Activated CD8-positive, alpha-beta T cell treated with anti-CD3 and anti-CD28 coated beads, Interleukin-2, amount 10 ng/mL, durations not matched to agents 7 days and 5 days (primary cell): ENCODE data around the gene TNRC6A. TPM values are rescaled to one million over a fixed set of nuclear protein-coding genes. Genes with fewer than 3 reads are reported as not detected.

Experiments
- ATAC-seq: fragments of 150-1000 bp; cut with Tn5 transposase; one replicate; pipeline ENCODE4 v1.10.0; 2021; ENCODE audit warnings: moderate library complexity
- CTCF ChIA-PET: fragments of 350-600 bp; sonication (Branson Sonifier 250); formaldehyde crosslinking; loops from one replicate; lab custom pipeline; 2021; ENCODE audit warnings: antibody characterized with exemption; lab: Charles Lee
- POLR2A ChIA-PET: fragments of 350-600 bp; sonication (Branson Sonifier 250); formaldehyde crosslinking; loops from one replicate; lab custom pipeline; 2021; ENCODE audit warnings: antibody characterized with exemption; lab: Charles Lee
- DNase-seq: peaks from one replicate; pipeline ENCODE4 v3.0.0-alpha.2; 2020
- H3K27ac Mint-ChIP-seq: one replicate; pipeline ENCODE4 v1.8.0; 2021; ENCODE audit warnings: mild to moderate bottlenecking, mixed read lengths
- H3K27me3 Mint-ChIP-seq: one replicate; pipeline ENCODE4 v1.8.0; 2021; ENCODE audit warnings: low read depth, mixed read lengths
- H3K36me3 Mint-ChIP-seq: one replicate; pipeline ENCODE4 v1.8.0; 2021; ENCODE audit warnings: low read depth, mixed read lengths
- H3K4me1 Mint-ChIP-seq: one replicate; pipeline ENCODE4 v1.8.0; 2021; ENCODE audit warnings: low read depth, mixed read lengths
- H3K4me3 Mint-ChIP-seq: one replicate; pipeline ENCODE4 v1.8.0; 2021; ENCODE audit warnings: mild to moderate bottlenecking, mixed read lengths
- H3K9me3 Mint-ChIP-seq: one replicate; pipeline ENCODE4 v1.8.0; 2022; ENCODE audit warnings: mixed read lengths; ENCODE audit not compliant: insufficient read depth
- total RNA-seq, 2 experiments: library from RNA; stranded (reverse); gene quantifications; one replicate each; pipeline ENCODE4 v1.2.3, GENCODE V29; 2021

The TNRC6A gene
- 10 to 100 TPM; 28.8 to 28.9 TPM for total RNA-seq

DNA sequence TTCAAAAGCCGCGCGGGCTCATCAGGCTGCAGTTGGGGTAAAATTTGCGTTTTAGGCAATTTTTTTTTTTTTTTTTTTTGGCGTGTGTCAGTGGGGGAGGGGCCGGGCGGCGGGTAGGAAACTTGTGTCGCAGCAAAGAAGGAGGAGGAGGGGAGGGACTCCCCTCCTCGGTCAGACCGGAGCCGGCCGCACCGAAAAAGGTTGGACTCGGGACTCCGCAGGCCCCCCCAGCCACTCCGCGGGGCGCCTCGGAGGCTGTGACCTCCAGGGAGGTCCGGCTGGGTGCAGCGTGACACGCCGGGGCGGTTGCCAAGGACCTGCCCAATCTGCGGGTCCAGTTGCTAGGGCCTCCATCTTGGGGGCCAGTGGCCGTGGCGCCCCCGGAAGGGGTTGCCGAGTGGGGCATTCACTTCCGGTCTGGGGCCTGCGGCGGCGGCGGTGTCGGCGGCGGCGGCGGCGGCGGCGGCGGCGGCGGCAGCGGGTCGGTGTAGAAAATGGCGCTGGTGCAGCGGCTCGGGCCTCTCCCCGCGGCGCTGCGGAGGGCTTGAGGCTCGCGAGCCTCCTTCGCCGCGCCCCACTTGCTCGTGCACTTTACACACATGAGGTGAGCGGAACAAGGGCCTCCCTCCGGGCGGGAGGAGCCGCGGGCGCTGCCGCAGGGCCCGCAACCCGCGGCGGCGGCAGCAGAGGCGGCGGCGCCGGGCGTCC lies at the start of gene TNRC6A:
Gene TNRC6A (plus strand): TSS at position 409 of the 708 bp plus-strand sequence. CDS start 191 bp downstream, at position 600.
- ChIA-PET POLR2A (interaction anchor here (0.9 to 1.5 kb wide), 2 partner anchors 16 to 286 kb away, joined by 3 to 4 read pairs; partner anchors contain the start of gene ARHGAP17), CTCF (interaction anchor here (0.7 to 1.3 kb wide), 2 partner anchors 12 to 189 kb away, joined by 3 to 4 read pairs; no protein-coding TSS in a partner anchor)
- H3K27ac Mint-ChIP-seq: peak within 1 kb of the TSS; percentile 94
- H3K4me1 Mint-ChIP-seq: peaks cover 28% of the 10 kb centered on the region
- peaks cover 35% of the 10 kb centered on the region for H3K36me3 Mint-ChIP-seq
- peaks cover 2% of the 10 kb centered on the region for H3K27me3 Mint-ChIP-seq
- ATAC-seq (peak; percentile 81), DNase-seq (peak; percentile 80)
- H3K9me3 Mint-ChIP-seq: no peaks in the 10 kb centered on the region
- peak within 1 kb of the TSS; percentile 88 for H3K4me3 Mint-ChIP-seq

- Mint-ChIP-seq H3K27me3 (peaks cover 7% of the 10 kb centered on the region), H3K27ac (no peak overlapping the region), H3K9me3 (no peaks in the 10 kb centered on the region), H3K4me1 (peaks cover 2% of the 10 kb centered on the region), H3K4me3 (no peak overlapping the region), H3K36me3 (no peaks in the 10 kb centered on the region)
- ChIA-PET CTCF (no interaction called here), POLR2A (no interaction called here)
- ATAC-seq (no peak), DNase-seq (no peak)
These were observed 47.7 kb upstream of the TNRC6A start for GRCh38 chr16:24681793-24682192.

- ChIA-PET POLR2A (no interaction called here), CTCF (no interaction called here)
- Mint-ChIP-seq H3K4me1 (peaks cover 2% of the 10 kb centered on the region), H3K9me3 (no peaks in the 10 kb centered on the region), H3K27me3 (peaks cover 3% of the 10 kb centered on the region), H3K27ac (no peak overlapping the region), H3K36me3 (no peaks in the 10 kb centered on the region), H3K4me3 (no peak overlapping the region)
- DNase-seq (no peak), ATAC-seq (no peak)
These were observed 46.2 kb upstream of the TNRC6A start for GRCh38 chr16:24683250-24683649.

- H3K9me3 Mint-ChIP-seq: no peaks in the 10 kb centered on the region
- no peaks in the 10 kb centered on the region for H3K36me3 Mint-ChIP-seq
- ChIA-PET POLR2A (no interaction called here), CTCF (no interaction called here)
- DNase-seq (no peak), ATAC-seq (no peak)
- H3K27ac Mint-ChIP-seq: no peak overlapping the region
- H3K4me1 Mint-ChIP-seq: peaks cover 2% of the 10 kb centered on the region
- no peak overlapping the region for H3K4me3 Mint-ChIP-seq
- peaks cover 3% of the 10 kb centered on the region for H3K27me3 Mint-ChIP-seq
These were observed 45.5 kb upstream of the TNRC6A start for GRCh38 chr16:24683847-24684493.

DNA sequence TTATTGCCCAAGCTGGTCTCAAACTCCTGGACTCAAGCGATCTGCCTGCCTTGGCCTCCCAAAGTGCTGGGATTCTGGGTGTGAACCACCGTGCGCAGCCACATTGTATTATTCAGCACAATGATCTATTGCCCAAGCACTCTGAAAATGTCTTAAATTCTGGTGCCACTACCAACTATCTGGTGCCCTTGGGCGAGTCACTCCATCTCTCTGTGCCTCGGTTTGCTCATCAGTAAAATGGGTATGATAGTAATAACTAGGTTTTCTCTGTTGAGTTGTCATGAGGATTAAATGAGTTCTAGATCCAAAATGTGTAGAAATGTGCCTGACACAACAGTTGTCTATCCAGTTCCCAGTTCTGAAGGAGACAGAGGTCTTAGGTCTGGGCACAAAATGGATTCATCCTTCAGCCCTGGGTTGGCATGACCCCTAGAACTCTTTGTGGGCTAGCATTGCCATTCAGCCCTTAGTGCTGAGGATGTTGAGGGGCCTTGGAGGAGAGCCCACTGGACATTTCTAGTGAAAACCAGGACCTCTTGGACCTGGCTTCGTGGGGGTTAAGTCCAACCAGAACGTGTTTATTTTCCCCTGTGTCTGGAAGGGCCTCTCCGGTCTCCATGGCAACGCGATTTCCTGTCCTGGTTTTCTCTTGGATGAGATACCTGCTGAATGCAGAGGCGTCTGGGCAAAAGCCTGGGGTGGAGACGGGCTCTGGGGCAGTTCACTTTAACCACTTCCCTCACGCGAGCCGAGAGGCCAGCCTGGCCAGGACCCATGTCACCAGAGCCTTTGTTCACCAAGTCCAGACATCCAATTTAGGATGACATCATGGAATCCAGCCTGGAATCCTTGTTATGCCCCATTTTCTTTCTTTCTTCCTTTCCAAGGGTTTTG lies 43.7 kb upstream of the TNRC6A start:
- Mint-ChIP-seq H3K4me3 (no peak overlapping the region), H3K27me3 (peaks cover 3% of the 10 kb centered on the region), H3K4me1 (peaks cover 2% of the 10 kb centered on the region), H3K27ac (no peak overlapping the region), H3K36me3 (no peaks in the 10 kb centered on the region), H3K9me3 (no peaks in the 10 kb centered on the region)
- ChIA-PET POLR2A (interaction anchor here (0.6 kb wide), 1 partner anchor 42 kb away, joined by 3 read pairs; no protein-coding TSS in a partner anchor), CTCF (no interaction called here)
- no peak for DNase-seq
- ATAC-seq: no peak

- no peaks in the 10 kb centered on the region for H3K9me3 Mint-ChIP-seq
- POLR2A ChIA-PET: no interaction called here
- H3K27me3 Mint-ChIP-seq: peaks cover 3% of the 10 kb centered on the region
- H3K27ac Mint-ChIP-seq: no peak overlapping the region
- no peak overlapping the region for H3K4me3 Mint-ChIP-seq
- DNase-seq: no peak
- H3K4me1 Mint-ChIP-seq: peaks cover 2% of the 10 kb centered on the region
- CTCF ChIA-PET: no interaction called here
- no peak for ATAC-seq
- H3K36me3 Mint-ChIP-seq: no peaks in the 10 kb centered on the region
These were observed 42.8 kb upstream of the TNRC6A start for GRCh38 chr16:24686678-24687077.

DNA sequence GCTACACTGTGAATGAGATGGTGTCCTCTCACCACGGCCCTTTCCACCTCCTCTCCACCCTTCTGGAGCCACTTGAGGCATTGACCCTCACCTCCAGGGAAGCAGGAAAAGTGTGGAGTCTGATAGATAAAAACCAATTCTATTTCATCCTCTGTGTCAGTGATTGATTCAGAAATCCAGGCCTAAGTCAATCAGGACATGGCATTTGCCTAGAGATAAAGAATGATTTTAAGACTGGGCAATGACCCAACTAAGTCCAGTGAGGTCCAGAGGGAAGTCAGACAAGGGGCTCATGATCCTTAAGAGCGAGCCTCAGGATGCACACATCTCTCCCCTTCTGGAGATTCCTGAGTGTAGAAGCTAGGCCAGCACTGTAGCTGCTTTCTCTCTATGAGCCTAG lies 41.1 kb upstream of the TNRC6A start:
- Mint-ChIP-seq H3K27me3 (no peaks in the 10 kb centered on the region), H3K9me3 (no peaks in the 10 kb centered on the region), H3K4me3 (no peak overlapping the region), H3K4me1 (peaks cover 2% of the 10 kb centered on the region), H3K36me3 (no peaks in the 10 kb centered on the region), H3K27ac (no peak overlapping the region)
- ATAC-seq (no peak), DNase-seq (no peak)
- CTCF ChIA-PET: no interaction called here
- POLR2A ChIA-PET: no interaction called here

DNA sequence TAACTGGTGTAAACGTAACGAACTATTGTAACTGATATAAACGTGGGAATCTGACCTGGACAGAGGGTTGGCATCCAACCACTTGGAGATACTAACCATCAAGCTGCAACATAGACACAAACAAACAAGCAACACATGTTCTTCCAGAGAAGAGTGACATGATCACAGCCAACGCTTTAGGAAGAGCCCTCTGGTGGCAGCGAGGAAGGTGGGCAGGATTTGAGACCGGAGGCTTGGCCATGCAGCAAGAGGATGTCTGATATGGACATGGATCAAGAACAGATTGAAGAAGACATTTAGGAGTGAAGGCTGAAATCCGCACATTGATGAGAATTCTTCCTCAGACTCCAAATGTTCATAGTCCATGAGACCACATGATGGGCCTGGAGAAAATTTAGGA lies 40.3 kb upstream of the TNRC6A start:
- ChIA-PET CTCF (no interaction called here), POLR2A (no interaction called here)
- Mint-ChIP-seq H3K4me3 (no peak overlapping the region), H3K27ac (no peak overlapping the region), H3K4me1 (peaks cover 2% of the 10 kb centered on the region), H3K9me3 (no peaks in the 10 kb centered on the region), H3K27me3 (no peaks in the 10 kb centered on the region), H3K36me3 (no peaks in the 10 kb centered on the region)
- no peak for DNase-seq
- no peak for ATAC-seq

GRCh38 chr16:24692854-24693253 lies 36.6 kb upstream of the TNRC6A start:
- H3K4me3 Mint-ChIP-seq: no peak overlapping the region
- no peaks in the 10 kb centered on the region for H3K27me3 Mint-ChIP-seq
- H3K27ac Mint-ChIP-seq: no peak overlapping the region
- H3K36me3 Mint-ChIP-seq: no peaks in the 10 kb centered on the region
- H3K4me1 Mint-ChIP-seq: no peaks in the 10 kb centered on the region
- DNase-seq (no peak), ATAC-seq (no peak)
- CTCF ChIA-PET: no interaction called here
- H3K9me3 Mint-ChIP-seq: no peaks in the 10 kb centered on the region
- POLR2A ChIA-PET: no interaction called here

DNA sequence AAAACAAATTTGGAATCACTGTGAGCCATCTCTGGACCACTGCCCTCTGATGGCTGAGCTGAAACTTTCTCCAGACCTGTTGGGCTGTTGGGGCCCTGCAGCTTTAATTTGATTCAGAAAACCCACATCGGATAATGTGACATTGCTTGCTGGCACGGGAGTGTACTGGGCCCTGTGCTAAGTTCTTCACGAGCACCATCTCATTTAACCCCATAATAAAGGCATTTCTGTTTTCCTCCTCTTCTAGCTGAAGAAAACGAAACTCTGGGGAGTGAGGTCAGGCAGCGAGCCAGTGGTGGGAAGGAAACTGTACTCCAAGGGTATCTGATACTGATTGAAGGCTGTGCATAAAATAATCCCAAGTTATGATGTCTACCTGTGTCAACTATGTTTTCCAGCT lies 34.5 kb upstream of the TNRC6A start:
- Mint-ChIP-seq H3K9me3 (no peaks in the 10 kb centered on the region), H3K27ac (no peak overlapping the region), H3K4me3 (no peak overlapping the region), H3K36me3 (no peaks in the 10 kb centered on the region), H3K27me3 (peaks cover 3% of the 10 kb centered on the region), H3K4me1 (no peaks in the 10 kb centered on the region)
- ATAC-seq (no peak), DNase-seq (no peak)
- CTCF ChIA-PET: no interaction called here
- POLR2A ChIA-PET: no interaction called here

DNA sequence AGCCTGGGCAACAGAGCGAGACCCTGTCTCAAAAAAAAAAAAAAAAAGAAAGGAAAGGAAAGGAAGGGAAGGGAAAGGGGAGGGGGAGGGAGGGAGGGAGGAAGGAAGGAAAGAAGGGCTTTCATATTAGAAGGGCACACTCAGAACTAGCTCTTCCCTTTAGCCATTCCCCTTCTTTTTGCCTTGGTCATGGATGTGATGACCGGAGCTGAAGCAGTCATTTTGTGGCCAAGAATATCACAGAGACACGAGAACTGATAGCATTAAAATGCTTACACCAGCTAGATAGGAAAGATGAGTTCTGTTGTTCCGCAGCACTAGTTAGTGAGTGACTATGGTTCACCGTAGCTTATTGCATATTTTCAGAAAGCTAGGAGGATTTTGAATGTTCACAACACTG lies 32.8 kb upstream of the TNRC6A start:
- DNase-seq (no peak), ATAC-seq (no peak)
- Mint-ChIP-seq H3K27me3 (peaks cover 5% of the 10 kb centered on the region), H3K27ac (no peak overlapping the region), H3K36me3 (no peaks in the 10 kb centered on the region), H3K4me3 (no peak overlapping the region), H3K9me3 (no peaks in the 10 kb centered on the region), H3K4me1 (no peaks in the 10 kb centered on the region)
- ChIA-PET POLR2A (no interaction called here), CTCF (no interaction called here)

DNA sequence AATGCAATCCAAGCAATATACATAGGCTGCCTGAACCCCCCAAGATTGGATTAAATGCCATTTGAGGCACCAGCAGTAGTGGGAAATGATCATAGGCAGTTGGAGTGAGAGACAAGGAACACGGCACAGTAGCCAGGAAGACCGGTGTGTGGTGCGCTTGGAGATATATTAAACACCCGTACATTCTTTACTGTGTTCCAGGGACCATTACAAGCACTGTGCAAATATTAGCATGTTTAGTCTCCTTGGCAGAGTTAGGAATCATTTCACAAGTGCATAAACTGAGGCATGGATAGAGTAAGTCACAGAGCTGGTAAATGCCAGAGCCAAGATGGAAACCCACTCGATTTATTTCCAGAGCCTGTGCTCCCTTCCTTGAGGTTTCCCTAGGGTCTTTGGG lies 31.1 kb upstream of the TNRC6A start:
- Mint-ChIP-seq H3K27me3 (peaks cover 6% of the 10 kb centered on the region), H3K4me3 (no peak overlapping the region), H3K9me3 (no peaks in the 10 kb centered on the region), H3K36me3 (no peaks in the 10 kb centered on the region), H3K4me1 (no peaks in the 10 kb centered on the region), H3K27ac (no peak overlapping the region)
- ChIA-PET CTCF (no interaction called here), POLR2A (no interaction called here)
- DNase-seq (no peak), ATAC-seq (no peak)
